ENCODE results near the gene COL23A1. TPM values are rescaled to one million over a fixed set of nuclear protein-coding genes. Genes with fewer than 3 reads are reported as not detected.

Gene COL23A1
- total RNA-seq, 1 experiment from 2014 or later = not detected

DNA sequence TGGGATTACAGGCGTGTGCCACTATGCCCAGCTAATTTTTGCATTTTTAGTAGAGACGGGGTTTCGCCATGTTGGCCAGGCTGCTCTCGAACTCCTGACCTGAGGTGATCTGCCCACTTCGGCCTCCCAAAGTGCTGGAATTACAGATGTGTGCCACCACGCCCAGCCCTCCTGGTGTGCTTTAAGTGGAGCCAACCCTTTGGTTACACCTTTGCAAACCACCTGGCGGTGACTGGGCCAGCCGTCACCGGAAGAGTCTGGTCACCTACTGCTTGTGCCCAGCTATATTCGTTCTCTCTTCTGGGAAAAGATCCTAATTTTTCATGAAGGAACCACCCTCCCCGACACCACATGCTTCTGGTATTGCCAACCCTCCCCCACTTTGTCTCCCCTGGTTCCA is 35.9 kb downstream of the COL23A1 start:
- Histone ChIP-seq H3K36me3 (ENCODE audit: insufficient read depth, low read length, poor library complexity, severe bottlenecking) (no peaks in the 10 kb centered on the region), H3K27ac (ENCODE audit: low read depth, low read length, poor library complexity, severe bottlenecking) (no peak overlapping the region), H3K27me3 (replicated peaks; ENCODE audit: insufficient read depth, low read depth, low read length, poor library complexity) (no peaks in the 10 kb centered on the region), H3K9me3 (ENCODE audit: low read depth, low read length, poor library complexity, severe bottlenecking) (no peaks in the 10 kb centered on the region), H3K4me1 (ENCODE audit: insufficient read depth, low read length, poor library complexity, severe bottlenecking) (no peaks in the 10 kb centered on the region), H3K4me3 (ENCODE audit: low read depth, low read length, poor library complexity, severe bottlenecking) (no peak overlapping the region)
- POLR2A ChIA-PET (ENCODE audit: low non-redundant PET) = no interaction called here
- CTCF ChIA-PET = interaction anchor here (1.4 kb wide), 1 partner anchor 274 kb away, joined by 3 read pairs; no protein-coding TSS in a partner anchor
- no peak for TF ChIP-seq EZH2 (IDR thresholded peaks at IDR 0.05; ENCODE audit: borderline replicate concordance, low read depth, low read length, poor library complexity, severe bottlenecking)
- TF ChIP-seq, protein P1, sequence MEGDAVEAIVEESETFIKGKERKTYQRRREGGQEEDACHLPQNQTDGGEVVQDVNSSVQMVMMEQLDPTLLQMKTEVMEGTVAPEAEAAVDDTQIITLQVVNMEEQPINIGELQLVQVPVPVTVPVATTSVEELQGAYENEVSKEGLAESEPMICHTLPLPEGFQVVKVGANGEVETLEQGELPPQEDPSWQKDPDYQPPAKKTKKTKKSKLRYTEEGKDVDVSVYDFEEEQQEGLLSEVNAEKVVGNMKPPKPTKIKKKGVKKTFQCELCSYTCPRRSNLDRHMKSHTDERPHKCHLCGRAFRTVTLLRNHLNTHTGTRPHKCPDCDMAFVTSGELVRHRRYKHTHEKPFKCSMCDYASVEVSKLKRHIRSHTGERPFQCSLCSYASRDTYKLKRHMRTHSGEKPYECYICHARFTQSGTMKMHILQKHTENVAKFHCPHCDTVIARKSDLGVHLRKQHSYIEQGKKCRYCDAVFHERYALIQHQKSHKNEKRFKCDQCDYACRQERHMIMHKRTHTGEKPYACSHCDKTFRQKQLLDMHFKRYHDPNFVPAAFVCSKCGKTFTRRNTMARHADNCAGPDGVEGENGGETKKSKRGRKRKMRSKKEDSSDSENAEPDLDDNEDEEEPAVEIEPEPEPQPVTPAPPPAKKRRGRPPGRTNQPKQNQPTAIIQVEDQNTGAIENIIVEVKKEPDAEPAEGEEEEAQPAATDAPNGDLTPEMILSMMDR (conservative IDR thresholded peaks at IDR 0.05; ENCODE audit: low read depth, low read length) = no peak
- no TSS peak for BruUV-seq (replicated peaks)
- no peak for DNase-seq (ENCODE audit: low spot score)
- intact Hi-C loops (cut with micrococcal nuclease; ENCODE audit: unreplicated experiment) = no loop called here

DNA sequence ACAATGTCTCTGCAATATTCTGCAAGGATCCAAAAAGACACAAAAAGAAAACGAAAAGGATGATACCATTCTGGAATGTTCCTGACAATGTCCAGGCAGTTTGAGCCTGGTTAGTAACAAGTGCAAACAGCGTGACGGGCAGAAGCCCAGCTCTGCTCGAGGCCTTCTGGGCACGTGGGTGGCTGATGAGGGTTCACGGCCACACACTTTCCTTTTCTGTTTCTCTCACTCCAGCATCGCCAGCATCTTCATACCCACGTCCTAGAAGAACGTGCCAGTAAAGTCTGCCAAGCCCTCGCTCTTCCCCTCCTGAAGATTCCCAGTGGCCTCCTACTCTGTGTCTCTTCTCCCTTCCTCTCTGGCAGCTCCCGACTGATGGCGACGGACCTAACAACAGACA is 36.7 kb downstream of the COL23A1 start:
- DNase-seq (ENCODE audit: low spot score) = no peak
- intact Hi-C loops (cut with micrococcal nuclease; ENCODE audit: unreplicated experiment) = no loop called here
- no peak for TF ChIP-seq EZH2 (IDR thresholded peaks at IDR 0.05; ENCODE audit: borderline replicate concordance, low read depth, low read length, poor library complexity, severe bottlenecking)
- TF ChIP-seq, protein P1 (conservative IDR thresholded peaks at IDR 0.05; ENCODE audit: low read depth, low read length) = no peak
- ChIA-PET POLR2A (ENCODE audit: low non-redundant PET) (no interaction called here), CTCF (no interaction called here)
- Histone ChIP-seq H3K27me3 (replicated peaks; ENCODE audit: insufficient read depth, low read depth, low read length, poor library complexity) (no peaks in the 10 kb centered on the region), H3K36me3 (ENCODE audit: insufficient read depth, low read length, poor library complexity, severe bottlenecking) (no peaks in the 10 kb centered on the region), H3K4me3 (ENCODE audit: low read depth, low read length, poor library complexity, severe bottlenecking) (no peak overlapping the region), H3K9me3 (ENCODE audit: low read depth, low read length, poor library complexity, severe bottlenecking) (no peaks in the 10 kb centered on the region), H3K4me1 (ENCODE audit: insufficient read depth, low read length, poor library complexity, severe bottlenecking) (no peaks in the 10 kb centered on the region), H3K27ac (ENCODE audit: low read depth, low read length, poor library complexity, severe bottlenecking) (no peak overlapping the region)
- no TSS peak for BruUV-seq (replicated peaks)

DNA sequence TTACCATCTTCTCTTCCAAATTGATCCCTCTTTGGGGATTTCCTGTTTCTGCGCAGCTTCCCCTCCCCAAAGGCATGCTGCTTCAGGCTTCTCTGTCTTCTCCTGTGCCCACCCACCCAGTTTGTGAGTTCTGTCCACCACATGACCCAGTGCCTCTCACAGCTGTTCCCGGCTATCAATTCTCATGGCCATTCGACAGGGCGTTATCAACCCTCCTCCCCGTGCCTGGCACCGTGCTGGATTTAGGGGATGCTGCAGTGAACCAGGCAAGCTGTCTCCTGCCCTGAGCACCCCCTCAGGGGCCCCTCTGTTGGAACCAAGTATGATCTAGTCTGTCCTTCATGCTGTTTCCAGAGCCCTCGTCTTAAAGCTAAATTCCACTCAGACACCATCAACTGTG is 38.7 kb downstream of the COL23A1 start:
- POLR2A ChIA-PET (ENCODE audit: low non-redundant PET) = no interaction called here
- H3K27ac ChIP-seq (ENCODE audit: low read depth, low read length, poor library complexity, severe bottlenecking) = no peak overlapping the region
- no peaks in the 10 kb centered on the region for H3K9me3 ChIP-seq (ENCODE audit: low read depth, low read length, poor library complexity, severe bottlenecking)
- no peak overlapping the region for H3K4me3 ChIP-seq (ENCODE audit: low read depth, low read length, poor library complexity, severe bottlenecking)
- no TSS peak for BruUV-seq (replicated peaks)
- CTCF ChIA-PET = no interaction called here
- H3K36me3 ChIP-seq (ENCODE audit: insufficient read depth, low read length, poor library complexity, severe bottlenecking) = no peaks in the 10 kb centered on the region
- TF ChIP-seq, protein P1 (conservative IDR thresholded peaks at IDR 0.05; ENCODE audit: low read depth, low read length) = peak; percentile 23; the same call in 1 of the 2 replicates
- TF ChIP-seq EZH2 (IDR thresholded peaks at IDR 0.05; ENCODE audit: borderline replicate concordance, low read depth, low read length, poor library complexity, severe bottlenecking) = no peak
- intact Hi-C loops (cut with micrococcal nuclease; ENCODE audit: unreplicated experiment) = loop anchor here (1.0 to 2.0 kb wide), 2 partner anchors 267 to 271 kb away; no protein-coding TSS in a partner anchor
- DNase-seq (ENCODE audit: low spot score) = no peak
- no peaks in the 10 kb centered on the region for H3K27me3 ChIP-seq (replicated peaks; ENCODE audit: insufficient read depth, low read depth, low read length, poor library complexity)
- no peaks in the 10 kb centered on the region for H3K4me1 ChIP-seq (ENCODE audit: insufficient read depth, low read length, poor library complexity, severe bottlenecking)
